Fibroblast of the aortic adventitia (primary cell): ENCODE results near the gene KRT36. TPM values are rescaled to one million over a fixed set of nuclear protein-coding genes. Genes with fewer than 3 reads are reported as not detected.
A peak's percentile ranks its signal among the peaks of the same experiment; 100 is the strongest.

Source experiments
- DNase-seq: peaks from one replicate; pipeline ENCODE4 v3.0.0-alpha.2; 2010; ENCODE audit warnings: low read depth
- H3K4me3 ChIP-seq: 2 replicates; pipeline ENCODE4 v1.5.1; 2011; ENCODE audit warnings: low read depth, mild to moderate bottlenecking, control low read depth, low read length, moderate library complexity
- CTCF ChIP-seq: IDR thresholded peaks from 2 replicates; pipeline ENCODE4 v1.5.1; 2011; ENCODE audit warnings: mild to moderate bottlenecking, low read length, control low read depth, inconsistent platforms; ENCODE audit not compliant: insufficient read depth
- total RNA-seq: library from RNA; depleted of rRNA; stranded (reverse); fragments of >200 nt; gene quantifications from 2 replicates; pipeline ENCODE4 v1.2.3, GENCODE V29; 2012; ENCODE audit warnings: low replicate concordance

KRT36 gene
- total RNA-seq, 1 donor: not detected

GRCh38 chr17:41453066-41453465, 36.6 kb downstream of the KRT36 start:
- TF ChIP-seq CTCF: no peak
- no peak overlapping the region for H3K4me3 ChIP-seq
- DNase-seq: no peak

- no peak for DNase-seq
- no peak overlapping the region for H3K4me3 ChIP-seq
- no peak for TF ChIP-seq CTCF
These were observed 37.4 kb downstream of the KRT36 start for GRCh38 chr17:41452281-41452680.

GRCh38 chr17:41451154-41451728, 38.5 kb downstream of the KRT36 start:
- DNase-seq: peak; percentile 59
- H3K4me3 ChIP-seq: no peak overlapping the region
- TF ChIP-seq CTCF: no peak

- no peak for DNase-seq
- no peak for TF ChIP-seq CTCF
- H3K4me3 ChIP-seq: no peak overlapping the region
These were observed 40.7 kb downstream of the KRT36 start for GRCh38 chr17:41449008-41449407.

GRCh38 chr17:41448506-41448905, 41.2 kb downstream of the KRT36 start:
- TF ChIP-seq CTCF: no peak
- DNase-seq: no peak
- no peak overlapping the region for H3K4me3 ChIP-seq

GRCh38 chr17:41446806-41447205, 42.9 kb downstream of the KRT36 start:
- no peak overlapping the region for H3K4me3 ChIP-seq
- peak; percentile 94 for DNase-seq
- TF ChIP-seq CTCF: no peak

- DNase-seq: no peak
- no peak for TF ChIP-seq CTCF
- H3K4me3 ChIP-seq: no peak overlapping the region
These were observed 45.1 kb downstream of the KRT36 start for GRCh38 chr17:41444640-41445039.
